NCI-H2081 (cell line): ENCODE measurements around the gene S100A1.
"Not testable (repeated sequence)": the region's sequence is repeated elsewhere in the genome, so short reads cannot be mapped to it uniquely, and the experiment has no call there.

Experiments used
- DNase-seq, 2 experiments: peaks; one replicate each; lab custom pipeline; 2025; lab: John Stamatoyannopoulos, UW

Gene S100A1

DNA sequence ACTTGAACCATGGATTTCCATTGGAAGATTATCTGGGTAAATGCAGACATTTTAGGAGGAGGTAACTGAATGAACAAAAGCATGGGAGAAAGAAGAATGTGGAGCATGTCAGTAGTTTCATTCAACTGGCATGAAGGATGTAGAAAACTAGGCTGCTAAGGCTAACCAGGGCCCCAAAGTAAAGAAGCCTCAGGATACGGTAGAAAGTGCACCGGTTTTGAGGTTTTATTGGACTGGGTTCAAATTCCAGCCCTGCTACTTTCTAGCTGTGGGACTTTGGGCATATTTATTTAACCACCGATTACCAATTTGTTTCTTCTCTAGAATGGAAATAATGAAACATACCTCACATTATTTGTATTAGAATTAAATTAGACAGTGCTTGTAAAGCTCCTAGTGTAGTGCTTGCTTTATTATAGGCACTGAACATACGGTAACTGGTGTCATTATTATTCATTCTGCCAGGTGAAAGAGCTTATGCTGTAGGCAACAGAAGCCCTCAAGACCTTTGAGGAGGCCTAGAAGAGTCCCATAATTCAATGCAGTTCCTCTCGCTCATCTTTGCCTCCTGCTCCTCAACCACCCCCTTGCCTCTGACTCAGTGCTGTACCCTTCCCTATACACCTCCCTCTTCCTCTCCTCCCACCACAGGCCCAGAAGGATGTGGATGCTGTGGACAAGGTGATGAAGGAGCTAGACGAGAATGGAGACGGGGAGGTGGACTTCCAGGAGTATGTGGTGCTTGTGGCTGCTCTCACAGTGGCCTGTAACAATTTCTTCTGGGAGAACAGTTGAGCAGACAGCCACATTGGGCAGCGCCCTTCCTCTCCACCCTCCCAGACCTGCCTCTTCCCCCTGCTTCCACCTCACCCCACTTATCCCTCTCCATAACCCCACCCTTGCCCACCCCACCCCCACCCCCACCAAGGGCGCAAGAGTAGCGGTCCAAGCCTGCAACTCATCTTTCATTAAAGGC is 3.1 kb downstream of the S100A1 start:
- DNase-seq: no peak

DNA sequence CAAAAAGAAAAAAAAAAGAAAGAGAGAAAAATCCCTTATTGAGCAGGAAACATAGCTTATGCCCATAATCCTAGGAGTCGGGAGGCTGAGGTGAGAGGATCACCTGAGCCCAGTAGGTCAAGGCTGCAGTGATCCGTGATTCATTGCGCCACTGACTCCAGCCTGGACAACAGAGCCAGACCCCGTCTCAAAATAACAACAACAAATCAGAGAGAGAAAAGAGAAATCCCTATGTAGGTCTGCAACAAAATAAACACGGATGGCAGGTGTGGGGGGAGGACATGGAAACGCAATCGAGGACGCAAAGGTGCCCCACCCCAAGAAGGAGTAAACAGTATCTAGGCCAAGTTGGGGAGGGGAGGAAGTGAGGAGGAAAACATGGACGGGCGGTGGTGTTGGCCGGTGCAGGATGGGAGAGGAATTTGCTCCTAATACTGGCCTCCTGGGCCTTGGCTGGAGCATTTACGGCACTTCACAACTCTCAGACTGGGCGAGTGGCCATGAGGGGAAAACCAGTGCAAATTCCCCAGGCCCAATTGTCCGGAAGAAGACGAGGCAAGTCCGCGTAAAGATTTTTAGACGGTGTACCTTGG is 5.0 kb downstream of the S100A1 start:
- no peak for DNase-seq

DNA sequence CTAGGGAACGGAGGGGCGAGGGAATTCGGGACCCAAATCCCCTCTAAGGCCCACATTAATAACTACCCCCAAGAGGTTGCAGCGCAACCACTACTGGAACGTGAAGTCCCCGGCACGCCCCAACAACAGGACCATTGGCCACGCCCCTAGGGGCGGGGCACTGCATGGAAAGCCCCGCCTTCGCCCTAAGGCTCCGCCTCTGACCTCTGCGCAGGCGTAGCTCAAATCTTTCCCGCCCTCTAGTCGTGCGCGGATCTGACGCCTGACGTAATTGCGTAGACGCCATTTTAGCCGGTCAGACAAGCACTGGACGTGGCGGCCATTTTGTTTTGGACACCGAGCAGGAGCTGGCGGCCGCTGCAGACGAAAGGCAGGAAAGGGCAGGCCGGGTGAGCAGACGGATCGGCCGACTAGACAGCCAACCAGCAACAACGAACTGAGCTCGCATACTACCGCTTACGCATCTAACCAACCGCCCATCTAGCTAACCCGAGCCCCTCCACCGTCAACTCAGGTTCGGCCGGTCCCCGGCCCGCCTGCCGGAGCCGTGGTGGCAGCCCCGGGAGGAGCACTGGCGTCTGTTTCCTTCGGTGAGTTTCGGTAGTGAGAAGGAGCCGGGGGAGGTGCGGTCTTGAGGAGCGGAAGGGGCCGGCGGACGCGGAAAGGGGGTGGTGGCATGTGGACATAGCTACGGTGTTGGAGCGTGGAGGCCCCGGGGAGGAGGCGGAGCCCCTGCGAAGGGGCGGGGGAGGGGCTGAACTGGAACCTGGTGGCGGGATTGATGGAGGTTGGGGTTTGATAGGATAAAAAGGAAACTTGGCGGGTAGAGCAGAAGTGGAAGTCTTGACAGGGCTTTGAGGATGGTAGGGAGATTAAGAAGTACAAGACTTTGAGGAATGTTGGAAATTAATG is 5.8 kb downstream of the S100A1 start, which contains the start of gene CHTOP:
TSS of gene CHTOP (plus strand) at position 313 of the 912 bp plus-strand sequence. CDS start 2,523 bp downstream, outside the sequence.
- DNase-seq: peak; percentile 99

DNA sequence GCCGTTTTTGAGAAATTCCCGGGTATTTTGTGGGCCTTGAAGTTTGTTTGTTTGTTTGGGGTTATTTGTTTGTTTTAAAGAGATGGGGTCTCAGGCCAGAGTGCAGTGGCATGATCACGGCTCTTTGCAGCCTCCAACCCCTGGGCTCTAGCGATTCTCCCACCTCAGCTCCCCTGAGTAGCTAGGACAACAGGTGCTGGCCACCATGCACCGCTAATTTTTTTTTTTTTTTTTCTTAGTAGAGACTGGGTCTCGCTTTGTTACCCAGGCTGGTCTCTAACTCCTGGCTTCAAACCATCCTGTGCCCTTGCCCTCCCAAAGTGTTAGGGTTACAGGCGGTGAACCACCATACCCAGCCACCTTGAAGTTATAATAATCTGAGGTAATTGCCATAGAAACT is 7.6 kb downstream of the S100A1 start:
- DNase-seq: no peak

DNA sequence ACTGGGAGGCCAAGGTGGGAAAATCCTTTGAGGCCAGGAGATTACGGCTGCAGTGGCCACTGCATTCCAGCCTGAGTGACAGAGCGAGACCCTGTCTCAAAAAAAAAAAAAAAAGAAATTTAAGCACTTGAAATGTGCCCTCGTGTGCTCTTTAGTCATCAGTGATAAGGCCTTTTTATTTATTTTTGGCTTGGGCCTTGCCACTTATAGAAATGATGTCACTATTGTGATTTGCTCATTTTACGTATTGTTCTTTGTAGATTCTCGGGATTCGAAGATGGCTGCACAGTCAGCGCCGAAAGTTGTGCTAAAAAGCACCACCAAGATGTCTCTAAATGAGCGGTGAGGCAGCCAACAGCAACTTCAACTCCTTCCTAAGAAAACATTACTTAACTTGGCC is 8.1 kb downstream of the S100A1 start:
- DNase-seq: no peak

DNA sequence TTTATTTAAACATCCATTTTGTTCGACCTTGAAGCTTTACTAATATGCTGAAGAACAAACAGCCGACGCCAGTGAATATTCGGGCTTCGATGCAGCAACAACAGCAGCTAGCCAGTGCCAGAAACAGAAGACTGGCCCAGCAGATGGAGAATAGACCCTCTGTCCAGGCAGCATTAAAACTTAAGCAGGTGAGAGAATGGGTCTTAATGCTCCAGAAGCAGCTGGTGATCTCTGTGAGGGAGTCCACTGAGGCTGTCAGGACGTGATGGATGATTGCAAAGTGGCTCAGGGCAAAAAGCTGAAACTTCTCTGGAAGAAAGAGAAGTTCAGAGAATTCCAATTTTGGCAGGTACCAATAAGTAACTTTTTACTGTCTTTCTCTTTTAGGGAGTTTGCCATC is 10.0 kb downstream of the S100A1 start:
- no peak for DNase-seq

DNA sequence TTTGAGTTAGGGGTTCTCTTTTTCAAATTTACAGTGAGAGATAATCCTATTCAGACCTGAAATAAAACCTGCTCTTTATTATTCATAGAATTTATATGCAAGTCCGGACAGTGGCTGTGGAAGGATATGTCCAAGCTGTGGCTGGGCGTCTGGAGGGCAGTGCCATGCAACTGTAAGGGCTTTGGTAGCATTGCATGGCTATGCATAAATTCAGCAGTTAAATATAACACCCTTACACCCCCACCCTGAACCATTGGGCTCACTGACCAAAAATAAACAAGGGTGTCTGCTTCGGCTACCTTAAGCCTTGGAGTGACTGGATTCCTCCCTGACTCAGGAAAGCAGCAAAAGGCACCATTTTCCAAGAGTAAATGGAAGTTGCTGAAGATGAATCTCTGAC is 11.0 kb downstream of the S100A1 start:
- DNase-seq: no peak

DNA sequence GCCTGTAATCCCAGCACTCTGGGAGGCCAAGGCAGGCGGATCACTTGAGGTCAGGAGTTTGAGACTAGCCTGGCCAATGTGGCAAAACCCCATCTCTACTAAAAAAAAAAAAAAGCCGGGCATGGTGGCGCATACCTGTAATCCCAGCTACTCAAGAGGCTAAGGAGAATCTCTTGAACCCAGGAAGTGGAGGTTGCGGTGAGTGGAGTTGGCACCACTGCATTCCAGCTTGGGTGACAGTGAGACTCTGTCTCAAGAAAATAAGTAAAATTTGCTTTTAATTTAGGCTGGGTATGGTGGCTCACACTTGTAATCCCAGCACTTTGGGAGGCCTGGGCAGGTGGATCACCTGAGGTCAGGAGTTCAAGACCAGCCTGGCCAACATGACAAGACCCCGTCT is 12.0 kb downstream of the S100A1 start:
- not testable (repeated sequence) for DNase-seq

DNA sequence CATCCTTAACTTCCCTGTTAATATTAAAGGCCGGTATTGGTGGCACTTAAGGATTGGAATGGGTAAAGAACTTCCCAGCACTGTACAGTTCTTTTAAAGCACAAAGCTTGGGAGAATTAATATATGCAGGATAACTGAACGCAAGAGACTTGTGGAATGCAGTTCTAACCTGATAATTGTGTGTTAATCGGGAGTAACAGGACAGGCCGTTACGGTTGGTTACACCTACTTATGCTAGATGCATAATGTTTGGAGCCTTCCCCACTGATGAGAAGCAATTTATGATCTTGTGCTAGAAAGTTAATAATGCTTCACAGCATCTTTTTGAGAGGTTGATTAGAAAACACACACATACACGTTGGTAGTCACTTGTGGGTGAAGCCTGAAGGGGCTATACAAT is 12.6 kb downstream of the S100A1 start:
- no peak for DNase-seq

DNA sequence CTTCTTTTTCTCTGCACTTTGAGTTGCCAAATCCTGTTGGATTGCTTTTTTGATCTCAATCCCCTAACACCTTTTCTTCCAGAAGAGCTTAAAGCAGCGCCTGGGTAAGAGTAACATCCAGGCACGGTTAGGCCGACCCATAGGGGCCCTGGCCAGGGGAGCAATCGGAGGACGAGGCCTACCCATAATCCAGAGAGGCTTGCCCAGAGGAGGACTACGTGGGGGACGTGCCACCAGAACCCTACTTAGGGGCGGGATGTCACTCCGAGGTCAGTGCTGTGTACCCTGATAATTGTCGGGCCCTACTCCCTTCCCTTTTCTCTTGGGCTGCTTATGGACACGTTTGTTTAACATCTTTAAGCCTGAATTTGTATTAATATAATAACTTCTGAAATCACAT is 13.9 kb downstream of the S100A1 start:
- no peak for DNase-seq

DNA sequence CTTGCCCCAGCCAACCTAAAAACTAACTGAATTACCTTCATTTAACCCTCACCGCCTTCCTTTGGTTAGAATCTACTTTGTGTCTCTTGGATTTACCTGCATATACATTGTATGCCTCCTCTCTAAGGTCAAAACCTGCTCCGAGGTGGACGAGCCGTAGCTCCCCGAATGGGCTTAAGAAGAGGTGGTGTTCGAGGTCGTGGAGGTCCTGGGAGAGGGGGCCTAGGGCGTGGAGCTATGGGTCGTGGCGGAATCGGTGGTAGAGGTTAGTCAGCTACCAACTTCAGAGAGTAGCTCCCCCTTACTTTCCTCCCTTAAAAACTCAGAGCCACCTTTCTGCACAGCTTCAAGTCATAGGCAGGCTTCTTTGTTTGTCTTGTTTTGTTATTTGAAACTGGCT is 14.9 kb downstream of the S100A1 start:
- no peak for DNase-seq

DNA sequence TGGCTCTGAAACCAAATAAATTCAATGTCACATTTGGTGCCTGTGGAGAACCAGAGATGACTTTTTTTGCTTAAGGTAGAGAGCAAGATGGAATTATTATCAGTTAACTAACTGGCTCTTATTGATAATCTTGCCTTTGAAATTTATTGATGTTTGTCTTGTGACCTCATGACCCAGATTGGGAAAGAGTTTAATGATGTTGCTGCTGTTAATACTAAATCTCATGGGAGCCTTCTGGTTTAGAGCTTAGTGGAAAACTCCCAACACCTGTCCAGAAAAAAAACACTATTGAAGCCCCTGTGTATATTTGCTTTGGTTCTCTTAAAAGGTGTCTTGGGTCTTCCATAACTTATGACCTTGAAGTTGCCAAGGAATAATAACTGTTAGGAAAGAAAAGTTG is 15.6 kb downstream of the S100A1 start:
- no peak for DNase-seq

DNA sequence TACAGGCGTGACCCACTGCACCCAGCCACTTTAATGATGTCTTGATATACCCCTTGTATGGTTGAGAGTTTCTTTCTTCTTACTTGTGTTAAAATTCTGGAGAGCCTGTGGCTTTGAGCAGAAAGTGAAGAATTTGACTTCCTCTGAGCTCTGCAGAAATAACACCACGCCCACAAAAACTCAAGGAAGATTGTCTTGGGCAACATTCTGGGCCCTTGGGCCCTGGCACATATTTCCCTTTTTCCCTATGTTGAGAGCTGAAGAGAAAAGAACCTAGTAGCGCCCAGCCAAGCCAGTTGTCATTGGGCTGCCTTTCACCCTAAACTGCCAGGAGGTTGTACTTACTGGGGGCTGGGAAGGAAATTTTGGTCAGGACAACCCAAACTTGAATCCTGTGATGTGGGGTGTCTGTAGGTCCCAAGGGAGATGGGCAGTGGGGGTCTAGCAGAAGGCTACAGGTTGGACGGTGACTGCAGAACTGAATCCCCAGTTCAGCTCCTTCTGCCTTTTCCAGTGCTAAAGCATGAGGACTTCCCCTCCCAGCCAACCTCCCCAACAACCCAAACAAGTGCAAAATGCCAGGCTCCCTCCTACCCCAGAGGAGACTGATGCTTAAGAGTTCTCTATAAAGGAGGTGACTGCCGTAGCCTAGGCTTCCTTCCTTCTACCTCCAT is 18.6 kb downstream of the S100A1 start:
- DNase-seq: no peak

DNA sequence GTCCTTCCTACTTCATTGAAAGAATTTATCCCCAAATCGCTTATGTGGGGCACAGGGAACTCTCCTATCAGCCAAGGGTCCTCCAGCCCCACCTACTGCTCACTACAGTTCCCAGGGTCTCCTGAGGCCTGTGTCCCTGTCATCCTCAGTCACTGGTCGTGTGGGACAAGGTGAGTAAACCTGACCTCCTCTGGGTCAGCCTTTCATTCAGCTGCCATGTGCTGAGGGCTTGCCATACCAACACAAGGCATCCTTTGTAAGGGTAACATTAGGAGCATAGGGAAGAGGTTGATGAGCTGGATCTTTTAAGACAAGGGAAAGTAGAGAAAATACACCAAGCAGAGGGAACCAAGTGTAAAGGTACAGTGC is 19.1 kb downstream of the S100A1 start:
- DNase-seq: no peak

DNA sequence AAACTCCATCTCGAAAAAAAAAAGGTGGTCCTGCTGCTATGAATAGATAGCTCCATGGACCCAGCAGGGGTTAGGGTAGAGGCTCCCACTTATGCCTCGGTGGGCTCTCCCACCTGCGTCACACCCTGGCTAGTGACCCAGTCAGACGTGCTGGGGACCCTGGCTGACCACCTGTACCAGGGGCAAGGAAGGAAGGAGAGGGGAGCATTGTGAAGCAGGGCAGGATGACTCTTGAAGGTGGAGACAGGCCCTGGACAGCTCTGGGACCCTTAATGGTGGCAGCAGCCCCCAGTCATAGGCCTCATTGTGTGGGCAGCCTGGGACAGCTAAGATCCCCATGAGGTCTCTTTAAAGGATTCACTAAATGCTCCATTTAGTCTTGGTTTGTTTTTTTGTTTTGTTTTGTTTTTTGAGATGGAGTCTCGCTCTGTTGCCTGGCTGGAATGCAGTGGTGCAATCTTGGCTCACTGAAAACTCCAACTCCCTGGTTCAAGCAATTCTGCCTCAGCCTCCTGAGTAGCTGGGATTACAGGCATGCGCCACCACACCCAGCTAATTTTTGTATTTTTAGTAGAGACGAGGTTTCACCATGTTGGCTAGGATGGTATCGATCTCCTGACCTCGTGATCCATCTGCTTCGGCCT is 19.9 kb downstream of the S100A1 start:
- no peak for DNase-seq

DNA sequence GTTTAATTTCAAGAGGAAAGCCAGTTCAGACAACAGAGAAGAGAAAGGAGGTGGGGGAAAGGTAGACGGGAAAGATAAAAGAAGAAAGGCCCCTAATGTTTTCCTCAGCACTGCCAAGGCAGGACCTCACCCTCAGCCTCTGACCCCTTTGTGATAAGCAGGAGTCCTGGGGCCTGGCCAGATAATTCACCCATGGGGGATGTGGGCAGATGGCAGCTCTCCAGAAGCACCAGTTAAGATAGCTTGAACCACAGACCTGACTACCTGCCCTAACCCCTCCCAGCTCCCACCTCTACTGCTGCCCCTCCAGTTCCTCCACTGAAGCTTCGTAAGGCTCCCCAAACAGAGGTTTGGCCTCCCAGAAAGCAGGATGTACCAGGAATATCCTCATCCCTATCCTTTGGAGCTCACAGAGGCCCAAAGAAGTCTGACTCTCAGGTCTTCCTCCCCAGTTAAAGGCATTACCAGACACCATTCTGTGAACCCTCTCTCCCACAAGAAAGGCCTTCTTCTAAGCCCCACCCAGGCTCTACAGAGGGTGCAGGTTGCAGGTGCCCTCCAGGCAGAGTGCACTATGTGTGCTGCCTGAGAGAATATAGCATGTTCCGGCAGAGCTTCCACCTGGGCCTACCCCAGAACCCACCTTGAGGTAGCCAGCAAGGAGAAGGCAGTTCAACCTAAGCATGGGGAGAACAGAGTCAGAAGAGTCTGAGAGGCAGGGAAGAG is 21.1 kb downstream of the S100A1 start:
- no peak for DNase-seq

DNA sequence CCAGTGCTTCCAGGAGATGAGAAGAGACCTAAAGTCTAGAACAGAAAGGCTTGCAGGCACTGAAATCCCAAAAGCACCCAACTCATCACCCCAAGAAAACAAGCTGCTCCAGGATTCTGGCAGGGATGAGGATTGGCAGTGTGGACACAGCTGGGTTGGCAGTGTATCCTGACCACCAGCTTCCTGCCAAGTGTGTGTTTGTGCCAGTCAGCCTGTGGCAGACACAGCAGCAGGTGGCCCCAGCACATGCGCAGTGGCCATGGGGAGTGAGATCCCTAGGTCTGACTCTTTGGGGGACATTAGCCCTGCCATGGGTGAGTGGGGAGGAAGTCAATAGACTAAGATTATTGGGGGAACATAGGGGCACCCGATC is 21.6 kb downstream of the S100A1 start:
- peak; percentile 87 to 97 for DNase-seq

DNA sequence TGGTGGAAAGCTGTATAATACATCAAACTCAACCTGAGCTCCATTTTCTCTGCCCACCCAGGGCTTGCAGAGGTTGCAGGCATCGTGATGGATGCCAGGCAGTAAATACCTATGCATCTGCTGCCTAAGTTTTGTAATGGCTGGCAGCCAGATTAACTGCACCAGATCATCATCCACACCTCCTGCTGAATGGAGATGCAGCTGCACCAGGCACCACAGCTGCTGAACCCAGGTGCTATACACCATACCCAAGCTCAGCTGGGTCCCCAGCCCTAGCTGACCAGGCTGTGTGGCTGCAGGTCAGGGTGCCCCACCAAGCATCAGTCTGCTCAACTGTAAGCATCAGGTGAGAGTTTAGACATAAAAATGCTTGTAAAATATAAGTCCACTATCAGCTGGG is 23.5 kb downstream of the S100A1 start:
- no peak for DNase-seq

DNA sequence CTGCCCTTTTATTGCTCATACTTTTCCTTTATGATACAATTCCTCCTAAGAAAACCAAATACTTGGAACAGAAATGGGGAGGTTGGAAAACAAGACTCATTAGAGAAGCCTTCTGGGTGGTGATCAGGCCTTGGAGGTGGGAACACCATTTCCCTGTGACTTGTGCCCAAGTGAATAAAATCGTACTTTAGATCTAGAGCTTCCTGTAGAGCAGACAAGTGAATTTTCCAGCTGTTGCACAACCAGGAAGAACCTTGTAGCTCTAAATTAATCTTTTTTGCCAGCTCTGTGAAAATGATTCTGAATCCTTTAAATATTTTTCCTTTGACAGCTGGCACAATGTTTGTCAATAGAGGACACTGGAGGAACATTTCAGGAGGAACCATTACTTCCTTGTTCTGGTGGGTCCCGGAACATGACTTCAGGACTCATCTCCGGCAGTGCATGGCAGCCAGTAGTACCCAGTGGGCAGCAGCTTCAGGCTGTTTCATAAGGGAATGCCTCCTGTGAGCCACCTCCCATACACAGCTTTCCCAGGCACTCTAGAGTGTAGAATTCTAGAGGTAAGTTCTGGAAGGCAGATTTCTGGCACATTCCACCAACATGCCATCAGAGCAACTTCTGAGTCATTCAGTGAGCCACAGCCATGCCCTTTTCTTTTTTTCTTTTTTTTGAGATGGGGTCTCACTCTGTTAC is 24.7 kb downstream of the S100A1 start:
- DNase-seq: no peak

DNA sequence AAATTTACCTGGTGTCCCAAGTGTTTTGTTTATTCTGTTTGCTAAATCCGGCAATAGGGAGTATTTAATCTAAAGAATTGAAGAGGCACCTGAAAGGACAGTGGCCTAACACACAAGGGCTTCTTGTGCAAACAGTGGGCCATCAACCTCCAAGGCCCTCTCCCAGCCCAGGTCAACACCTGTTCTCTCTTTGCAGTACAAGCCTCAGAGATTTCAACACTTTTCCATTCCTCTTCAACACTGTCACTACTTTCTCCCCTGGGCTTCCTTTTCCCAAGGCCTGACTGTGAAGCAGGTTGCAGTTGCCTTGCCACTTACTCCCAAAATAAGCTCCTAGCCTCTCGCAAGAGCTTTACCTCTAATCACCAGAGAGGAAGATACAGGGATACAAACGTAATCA is 27.1 kb downstream of the S100A1 start:
- DNase-seq: no peak
